Nephron progenitor cell (in vitro differentiated cells): ENCODE data around the gene SYTL3.

Source experiments
- DNase-seq: peaks from one replicate; pipeline ENCODE4 v3.0.0; 2021
- H3K27ac Mint-ChIP-seq: 2 replicates; pipeline ENCODE4 v1.8.0; 2021; ENCODE audit warnings: mild to moderate bottlenecking, moderate library complexity, mixed read lengths
- H3K27me3 Mint-ChIP-seq: 2 replicates; pipeline ENCODE4 v1.8.0; 2021; ENCODE audit warnings: mild to moderate bottlenecking, low read depth, mixed read lengths; ENCODE audit not compliant: poor library complexity
- H3K36me3 Mint-ChIP-seq: 2 replicates; pipeline ENCODE4 v1.8.0; 2021; ENCODE audit warnings: low read depth, mixed read lengths
- H3K4me1 Mint-ChIP-seq: 2 replicates; pipeline ENCODE4 v1.8.0; 2021; ENCODE audit warnings: mixed read lengths
- H3K4me3 Mint-ChIP-seq: 2 replicates; pipeline ENCODE4 v1.8.0; 2021; ENCODE audit warnings: mild to moderate bottlenecking, moderate library complexity, mixed read lengths
- H3K9me3 Mint-ChIP-seq: 2 replicates; pipeline ENCODE4 v1.8.0; 2021; ENCODE audit warnings: mild to moderate bottlenecking, moderate library complexity, mixed read lengths
- CTCF ChIP-seq: fragments of 200-600 bp; sonication (generic); IDR thresholded peaks from 2 replicates; pipeline ENCODE4 v1.5.0; 2021; ENCODE audit warnings: antibody characterized with exemption

Gene SYTL3

GRCh38 chr6:158769234-158769770, 119.4 kb downstream of the SYTL3 start:
- peak overlapping the region; percentile 89 for H3K27ac Mint-ChIP-seq
- no peak overlapping the region for H3K4me3 Mint-ChIP-seq
- H3K9me3 Mint-ChIP-seq, result no peaks in the 10 kb centered on the region
- DNase-seq, result no peak
- peaks cover 75% of the 10 kb centered on the region for H3K4me1 Mint-ChIP-seq
- peaks cover 71% of the 10 kb centered on the region for H3K36me3 Mint-ChIP-seq
- no peak for TF ChIP-seq CTCF
- no peaks in the 10 kb centered on the region for H3K27me3 Mint-ChIP-seq

GRCh38 chr6:158769771-158770432, 120.0 kb downstream of the SYTL3 start:
- Mint-ChIP-seq H3K27ac (peak overlapping the region; percentile 89), H3K4me3 (no peak overlapping the region), H3K4me1 (peaks cover 78% of the 10 kb centered on the region), H3K36me3 (peaks cover 73% of the 10 kb centered on the region), H3K27me3 (no peaks in the 10 kb centered on the region), H3K9me3 (no peaks in the 10 kb centered on the region)
- no peak for TF ChIP-seq CTCF
- no peak for DNase-seq

GRCh38 chr6:158770533-158771330, 120.9 kb downstream of the SYTL3 start:
- DNase-seq, result no peak
- Mint-ChIP-seq H3K27ac (peak overlapping the region; percentile 65), H3K27me3 (no peaks in the 10 kb centered on the region), H3K9me3 (no peaks in the 10 kb centered on the region), H3K4me3 (no peak overlapping the region), H3K36me3 (peaks cover 80% of the 10 kb centered on the region), H3K4me1 (peaks cover 78% of the 10 kb centered on the region)
- no peak for TF ChIP-seq CTCF

- no peak overlapping the region for H3K4me3 Mint-ChIP-seq
- DNase-seq, result no peak
- H3K36me3 Mint-ChIP-seq, result peaks cover 78% of the 10 kb centered on the region
- no peaks in the 10 kb centered on the region for H3K27me3 Mint-ChIP-seq
- H3K9me3 Mint-ChIP-seq, result no peaks in the 10 kb centered on the region
- no peak for TF ChIP-seq CTCF
- H3K4me1 Mint-ChIP-seq, result peaks cover 74% of the 10 kb centered on the region
- H3K27ac Mint-ChIP-seq, result no peak overlapping the region
These were observed 121.7 kb downstream of the SYTL3 start for GRCh38 chr6:158771399-158772152.

- Mint-ChIP-seq H3K27me3 (no peaks in the 10 kb centered on the region), H3K4me3 (no peak overlapping the region), H3K27ac (no peak overlapping the region), H3K4me1 (peaks cover 69% of the 10 kb centered on the region), H3K36me3 (peaks cover 78% of the 10 kb centered on the region), H3K9me3 (no peaks in the 10 kb centered on the region)
- no peak for TF ChIP-seq CTCF
- DNase-seq, result no peak
These were observed 122.3 kb downstream of the SYTL3 start for GRCh38 chr6:158772172-158772571.
